B cell (primary cell): ENCODE results near the gene BAIAP2L1. TPM values are rescaled to one million over a fixed set of nuclear protein-coding genes. Genes with fewer than 3 reads are reported as not detected.
"Not testable (repeated sequence)": the region's sequence is repeated elsewhere in the genome, so short reads cannot be mapped to it uniquely, and the experiment has no call there.

Source experiments
- ATAC-seq: fragments of 200-7000 bp; cut with Tn5 transposase; one replicate; pipeline ENCODE4 v1.10.0; 2021; ENCODE audit warnings: low read depth, mild to moderate bottlenecking, moderate number of reproducible peaks, moderate library complexity
- CTCF ChIA-PET: fragments of 350-600 bp; sonication (Branson Sonifier 250); formaldehyde crosslinking; loops from one replicate; lab custom pipeline; 2021; ENCODE audit warnings: antibody characterized with exemption, inconsistent platforms; lab: Charles Lee
- POLR2A ChIA-PET: fragments of 350-600 bp; sonication (Branson Sonifier 250); formaldehyde crosslinking; loops from one replicate; lab custom pipeline; 2021; ENCODE audit warnings: antibody characterized with exemption; lab: Charles Lee
- DNase-seq: peaks from one replicate; pipeline ENCODE4 v3.0.0; 2013
- H2AFZ ChIP-seq: 2 replicates; pipeline ENCODE4 v1.6.1; 2012; ENCODE audit warnings: mild to moderate bottlenecking, low read depth, low read length; ENCODE audit not compliant: insufficient read depth, poor library complexity, severe bottlenecking
- H3K27ac ChIP-seq, 2 donors: 1 replicate in 1 of 2; 2 replicates in 1 of 2; pipeline ENCODE4 v1.5.1; 2012 to 2013; ENCODE audit warnings: low read length in 2 of 2, mild to moderate bottlenecking in 2 of 2, moderate library complexity in 1 of 2
- H3K27me3 ChIP-seq, 4 experiments: fragments of 200-600 bp in 1 of 4; sonication (generic) in 1 of 4; replicated peaks in 1 of 4; 1 replicate in 2 of 4; 2 replicates in 2 of 4; pipeline versions ENCODE4 v1.6.1 to v1.7.0; 2013 to 2016; ENCODE audit warnings: low read length in 3 of 4, mild to moderate bottlenecking in 2 of 4, mixed read lengths in 1 of 4, moderate library complexity in 1 of 4; ENCODE audit not compliant: insufficient read depth in 4 of 4, control insufficient read depth in 3 of 4; ENCODE audit errors: control extremely low read depth in 1 of 4
- H3K36me3 ChIP-seq, 2 experiments: replicated peaks in 1 of 2; 1 replicate in 1 of 2; 2 replicates in 1 of 2; pipeline versions ENCODE4 v1.6.1 to v1.7.1; 2013; ENCODE audit warnings: low read length in 1 of 2; ENCODE audit not compliant: insufficient read depth in 2 of 2, control insufficient read depth in 1 of 2; ENCODE audit errors: control extremely low read depth in 1 of 2, extremely low read depth in 1 of 2
- H3K4me1 ChIP-seq, 2 donors: fragments of 200-600 bp in 1 of 2; sonication (generic) in 1 of 2; 1 replicate in 1 of 2; 2 replicates in 1 of 2; pipeline versions ENCODE4 v1.5.1 to v1.6.1; 2013 to 2017; ENCODE audit warnings: low read length in 2 of 2; ENCODE audit not compliant: control insufficient read depth in 2 of 2, insufficient read depth in 2 of 2
- H3K4me2 ChIP-seq: replicated peaks from 2 replicates; pipeline ENCODE3; 2012; ENCODE audit warnings: mild to moderate bottlenecking, low read depth, low read length; ENCODE audit not compliant: poor library complexity, severe bottlenecking
- H3K4me3 ChIP-seq, 5 experiments: fragments of 200-600 bp in 1 of 5; sonication (generic) in 1 of 5; 1 replicate in 3 of 5; 2 replicates in 2 of 5; pipeline versions ENCODE4 v1.5.1 to v1.7.0; 2011 to 2016; ENCODE audit warnings: low read length in 4 of 5, mild to moderate bottlenecking in 4 of 5, low read depth in 2 of 5, control low read depth in 1 of 5, moderate library complexity in 1 of 5; ENCODE audit not compliant: insufficient read depth in 1 of 5; ENCODE audit errors: control extremely low read depth in 1 of 5, extremely low read depth in 1 of 5
- H3K79me2 ChIP-seq: fragments of 200-600 bp; sonication (generic); one replicate; pipeline ENCODE4 v1.6.0; 2016; ENCODE audit warnings: low read length; ENCODE audit not compliant: control insufficient read depth, insufficient read depth
- H3K9ac ChIP-seq: fragments of 200-600 bp; sonication (generic); 2 replicates; pipeline ENCODE4 v1.6.1; 2017; ENCODE audit warnings: mild to moderate bottlenecking, low read length, moderate library complexity
- H3K9me3 ChIP-seq, 3 donors: one replicate each; pipeline versions ENCODE4 v1.6.1 to v1.7.1; 2013; ENCODE audit warnings: low read length in 2 of 3; ENCODE audit not compliant: control insufficient read depth in 2 of 3, insufficient read depth in 1 of 3; ENCODE audit errors: control extremely low read depth in 1 of 3
- H4K20me1 ChIP-seq: 2 replicates; pipeline ENCODE4 v1.6.0; 2012; ENCODE audit warnings: mild to moderate bottlenecking, low read length; ENCODE audit not compliant: insufficient read depth, control insufficient read depth, poor library complexity, severe bottlenecking
- H3K27ac Mint-ChIP-seq: one replicate; pipeline ENCODE4 v1.8.0; 2021; ENCODE audit warnings: mixed read lengths
- H3K27me3 Mint-ChIP-seq: one replicate; pipeline ENCODE4 v1.8.0; 2021; ENCODE audit warnings: mixed read lengths
- H3K4me1 Mint-ChIP-seq: one replicate; pipeline ENCODE4 v1.8.0; 2021; ENCODE audit warnings: mixed read lengths
- H3K4me3 Mint-ChIP-seq: one replicate; pipeline ENCODE4 v1.8.0; 2021; ENCODE audit warnings: mixed read lengths
- H3K9me3 Mint-ChIP-seq: one replicate; pipeline ENCODE4 v1.8.0; 2022; ENCODE audit warnings: mixed read lengths; ENCODE audit not compliant: insufficient read depth
- CTCF ChIP-seq: fragments of 200-600 bp; IDR thresholded peaks from one replicate; pipeline ENCODE4 v1.8.0; 2022; ENCODE audit warnings: antibody characterized with exemption, mild to moderate bottlenecking
- EZH2 ChIP-seq: IDR thresholded peaks from 2 replicates; pipeline ENCODE4 v1.6.1; 2012; ENCODE audit warnings: borderline replicate concordance, low read depth, mild to moderate bottlenecking, moderate library complexity, low read length; ENCODE audit not compliant: insufficient read depth, poor library complexity, severe bottlenecking
- WGBS: methylation state at CpG from one replicate; pipeline ENCODE4 v1.1.5; 2013; ENCODE audit warnings: missing lambda C conversion rate; ENCODE audit not compliant: insufficient coverage; 5-methylcytosine and 5-hydroxymethylcytosine counted together
- intact Hi-C: fragments of 100-400 bp; cut with micrococcal nuclease; formaldehyde crosslinking; loops from one replicate; pipeline ENCODE4 v1.10.0; 2022
- polyA plus RNA-seq: library from polyadenylated mRNA; depleted of rRNA; stranded (reverse); fragments of >200 nt; gene quantifications from 2 replicates; pipeline ENCODE4 v1.2.3, GENCODE V29; 2012
- total RNA-seq, 2 donors: library from RNA; stranded (reverse); fragments of 120-200 nt in 1 of 2; gene quantifications; 1 replicate in 1 of 2; 2 replicates in 1 of 2; pipeline versions ENCODE4 v1.2.3 to v1.2.4, GENCODE V29; 2013 to 2022

Gene BAIAP2L1
- total and polyA plus RNA-seq, 2 donors (not counting 1 experiment from before 2014, with no cell fraction given), result 1.5 to 3.7 TPM

- ATAC-seq, result no peak
- WGBS, result 82% methylated on average over 3 of the region's 6 CpGs
Observed at GRCh38 chr7:98414205-98414900, 13.5 kb upstream of the BAIAP2L1 start.

GRCh38 chr7:98413655-98414054 is 12.8 kb upstream of the BAIAP2L1 start:
- WGBS, result 78% methylated on average over 4 of the region's 6 CpGs
- ATAC-seq, H3K36me3 ChIP-seq, H3K9ac ChIP-seq, POLR2A ChIA-PET, H3K9me3 ChIP-seq, H3K4me1 Mint-ChIP-seq, H3K4me1 ChIP-seq, intact Hi-C loops, H3K9me3 Mint-ChIP-seq, H3K27ac Mint-ChIP-seq, H2AFZ ChIP-seq, H3K27me3 ChIP-seq, H4K20me1 ChIP-seq, H3K4me2 ChIP-seq, H3K4me3 Mint-ChIP-seq, H3K4me3 ChIP-seq, H3K79me2 ChIP-seq, H3K27ac ChIP-seq, DNase-seq: not testable (repeated sequence)
- H3K27me3 Mint-ChIP-seq, result peaks cover 30% of the 10 kb centered on the region
- CTCF ChIA-PET, result interaction anchor here (0.8 kb wide), 1 partner anchor 23 kb away, joined by 3 read pairs; no protein-coding TSS in a partner anchor

More at GRCh38 chr7:98414205-98414900, 13.5 kb upstream of the BAIAP2L1 start:
- H3K4me3 Mint-ChIP-seq, result no peak overlapping the region
- H3K9me3 Mint-ChIP-seq, result no peaks in the 10 kb centered on the region
- H3K9me3 ChIP-seq, result no peaks in the 10 kb centered on the region
- H4K20me1 ChIP-seq, result no peaks in the 10 kb centered on the region
- CTCF ChIA-PET, result interaction anchor here (0.8 kb wide), 1 partner anchor 22 kb away, joined by 3 read pairs; no protein-coding TSS in a partner anchor
- POLR2A ChIA-PET, result no interaction called here
- no peak overlapping the region for H3K4me2 ChIP-seq
- H2AFZ ChIP-seq, result no peak overlapping the region
- DNase-seq, result no peak
- H3K79me2 ChIP-seq, result no peaks in the 10 kb centered on the region
- TF ChIP-seq EZH2 (no peak), CTCF (no peak)
- no peaks in the 10 kb centered on the region for H3K4me1 Mint-ChIP-seq
- no peak overlapping the region for H3K9ac ChIP-seq
- H3K36me3 ChIP-seq, result no peaks in the 10 kb centered on the region
- no peak overlapping the region for H3K27ac Mint-ChIP-seq
- no peaks in the 10 kb centered on the region for H3K4me1 ChIP-seq
- peaks cover 0 to 7% (median 0%) of the 10 kb centered on the region in 4 experiments for H3K27me3 ChIP-seq
- no peak overlapping the region for H3K27ac ChIP-seq
- no peak overlapping the region for H3K4me3 ChIP-seq
- peaks cover 36% of the 10 kb centered on the region for H3K27me3 Mint-ChIP-seq
- intact Hi-C loops, result no loop called here
